ENCODE data around the gene LAMA1.

Gene LAMA1

GRCh38 chr18:7112936-7113335, 4.7 kb downstream of the LAMA1 start:
- DNase-seq (ENCODE audit: low spot score): no peak

- DNase-seq (ENCODE audit: low spot score): no peak
Observed at GRCh38 chr18:7111134-7111533, 6.5 kb downstream of the LAMA1 start.

GRCh38 chr18:7105943-7106342, 11.7 kb downstream of the LAMA1 start:
- no peak for DNase-seq (ENCODE audit: low spot score)

GRCh38 chr18:7105268-7105667, 12.3 kb downstream of the LAMA1 start:
- no peak for DNase-seq (ENCODE audit: low spot score)

- DNase-seq (ENCODE audit: low spot score): no peak
Observed at GRCh38 chr18:7104649-7105048, 12.9 kb downstream of the LAMA1 start.

GRCh38 chr18:7102131-7102530, 15.5 kb downstream of the LAMA1 start:
- DNase-seq (ENCODE audit: low spot score): no peak

GRCh38 chr18:7096838-7097237, 20.8 kb downstream of the LAMA1 start:
- no peak for DNase-seq (ENCODE audit: low spot score)

- no peak for DNase-seq (ENCODE audit: low spot score)
Observed at GRCh38 chr18:7094427-7094826, 23.2 kb downstream of the LAMA1 start.

- no peak for DNase-seq (ENCODE audit: low spot score)
Observed at GRCh38 chr18:7090771-7091170, 26.8 kb downstream of the LAMA1 start.

GRCh38 chr18:7089369-7089768, 28.2 kb downstream of the LAMA1 start:
- peak; percentile 44 for DNase-seq (ENCODE audit: low spot score)

- no peak for DNase-seq (ENCODE audit: low spot score)
Observed at GRCh38 chr18:7084080-7085065, 33.2 kb downstream of the LAMA1 start.

- no peak for DNase-seq (ENCODE audit: low spot score)
Observed at GRCh38 chr18:7082671-7083070, 34.9 kb downstream of the LAMA1 start.

- DNase-seq (ENCODE audit: low spot score): no peak
Observed at GRCh38 chr18:7079231-7079630, 38.4 kb downstream of the LAMA1 start.

GRCh38 chr18:7072593-7072992, 45.0 kb downstream of the LAMA1 start:
- no peak for DNase-seq (ENCODE audit: low spot score)

GRCh38 chr18:7071600-7071999, 46.0 kb downstream of the LAMA1 start:
- no peak for DNase-seq (ENCODE audit: low spot score)

GRCh38 chr18:7070466-7070865, 47.1 kb downstream of the LAMA1 start:
- no peak for DNase-seq (ENCODE audit: low spot score)

- DNase-seq (ENCODE audit: low spot score): no peak
Observed at GRCh38 chr18:7068871-7069590, 48.6 kb downstream of the LAMA1 start.

GRCh38 chr18:7066965-7067555, 50.5 kb downstream of the LAMA1 start:
- DNase-seq (ENCODE audit: low spot score): no peak

GRCh38 chr18:7065736-7066135, 51.9 kb downstream of the LAMA1 start:
- DNase-seq (ENCODE audit: low spot score): no peak

GRCh38 chr18:7064346-7064745, 53.3 kb downstream of the LAMA1 start:
- DNase-seq (ENCODE audit: low spot score): no peak

GRCh38 chr18:7062811-7063210, 54.8 kb downstream of the LAMA1 start:
- no peak for DNase-seq (ENCODE audit: low spot score)

- no peak for DNase-seq (ENCODE audit: low spot score)
Observed at GRCh38 chr18:7062236-7062635, 55.4 kb downstream of the LAMA1 start.

- no peak for DNase-seq (ENCODE audit: low spot score)
Observed at GRCh38 chr18:7059276-7059675, 58.3 kb downstream of the LAMA1 start.
